GM19238 (cell line): ENCODE results near the gene ASPRV1.
"Not testable (repeated sequence)": the region's sequence is repeated elsewhere in the genome, so short reads cannot be mapped to it uniquely, and the experiment has no call there.

ENCODE experiments used
- DNase-seq: peaks from one replicate; pipeline ENCODE4 v3.0.0; 2011; ENCODE audit warnings: low spot score; ENCODE audit not compliant: insufficient read length

ASPRV1 gene

GRCh38 chr2:69962986-69963730 lies 1.7 kb upstream of the ASPRV1 start:
- DNase-seq: no peak

DNA sequence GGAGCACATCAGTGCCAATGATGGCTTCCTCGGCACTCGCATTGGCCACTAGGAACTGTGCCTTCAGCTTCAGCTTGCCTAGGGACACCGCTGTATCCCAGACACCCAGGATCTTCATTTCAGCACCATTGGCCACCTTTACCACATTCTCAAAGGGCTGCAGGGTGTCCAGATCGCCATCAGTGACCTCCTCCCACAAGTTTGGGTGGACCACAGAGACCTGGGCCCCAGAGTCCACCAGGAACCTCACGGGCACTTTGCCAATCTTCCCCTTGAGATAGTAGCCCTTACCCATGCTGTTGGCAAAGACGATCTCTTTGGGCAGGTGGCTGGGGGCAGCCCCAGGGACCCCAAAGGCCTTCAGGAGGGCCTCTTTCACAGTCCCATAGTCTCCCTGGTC lies 610 bp downstream of the ASPRV1 start:
- DNase-seq: no peak

- no peak for DNase-seq
Measured at GRCh38 chr2:69959425-69959824, 2.0 kb downstream of the ASPRV1 start.

DNA sequence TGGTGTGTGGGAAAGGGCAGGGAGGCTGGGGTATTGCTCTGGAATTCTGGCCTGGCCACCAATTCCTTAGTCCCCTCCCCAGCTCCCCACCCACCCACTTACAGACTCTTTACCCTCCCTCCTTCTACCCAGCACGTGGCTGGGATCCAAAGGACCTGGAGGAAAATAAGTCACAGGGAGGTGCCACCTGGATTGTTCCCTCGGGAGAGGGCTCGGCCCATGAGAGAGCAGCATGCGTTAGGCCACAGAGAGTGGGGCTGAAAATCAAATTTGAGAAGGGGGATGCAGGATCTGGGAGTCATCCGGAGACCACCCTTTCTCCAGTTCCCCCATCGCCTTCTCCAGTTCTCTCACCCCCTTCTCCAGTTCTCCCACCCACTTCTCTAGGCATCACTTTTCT lies 3.0 kb downstream of the ASPRV1 start:
- no peak for DNase-seq

GRCh38 chr2:69957965-69958364 lies 3.5 kb downstream of the ASPRV1 start:
- no peak for DNase-seq

DNA sequence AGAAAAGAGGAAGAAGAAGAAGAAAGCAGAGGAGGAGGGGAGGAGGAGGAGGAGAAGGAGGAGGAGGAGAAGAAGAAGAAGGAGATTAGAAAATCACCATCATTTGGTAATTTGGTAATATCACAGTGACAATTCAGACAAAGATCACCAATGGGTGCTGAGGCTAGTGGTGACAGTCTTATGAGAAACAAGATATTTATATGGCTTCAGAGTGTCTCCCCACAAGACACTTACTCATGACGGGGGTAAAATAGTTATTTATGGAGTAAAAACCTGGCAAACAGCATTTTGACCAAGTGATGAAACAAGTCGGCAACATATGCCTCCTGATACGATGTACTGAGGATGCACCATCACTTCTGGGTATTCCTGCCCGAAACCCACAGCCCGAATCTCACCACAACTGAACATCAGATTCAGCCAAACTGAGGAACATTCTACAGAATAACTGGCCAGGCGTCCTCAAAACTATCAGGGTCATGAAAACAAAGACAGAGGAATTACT lies 4.9 kb downstream of the ASPRV1 start:
- no peak for DNase-seq

DNA sequence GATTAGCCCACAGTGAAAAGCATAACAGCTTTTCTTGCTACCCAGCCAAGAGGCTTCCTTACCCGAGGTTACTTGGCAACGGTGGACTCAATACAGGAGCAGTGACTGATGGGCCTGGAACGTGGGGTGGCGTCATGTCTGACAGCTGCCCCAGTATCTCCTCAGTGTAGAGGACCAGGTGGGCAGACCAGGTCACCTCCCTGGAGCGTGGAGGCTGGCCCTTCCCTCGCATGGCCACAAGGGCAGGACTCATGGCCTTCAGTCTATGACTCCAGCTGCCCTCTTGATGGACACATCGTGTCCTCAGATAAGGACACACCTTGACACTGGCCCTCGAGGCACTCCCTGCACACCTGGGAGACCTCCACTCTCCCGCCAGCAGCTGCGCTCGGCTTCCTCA lies 6.4 kb downstream of the ASPRV1 start:
- DNase-seq: no peak

- no peak for DNase-seq
Measured at GRCh38 chr2:69954084-69954483, 7.3 kb downstream of the ASPRV1 start.

DNA sequence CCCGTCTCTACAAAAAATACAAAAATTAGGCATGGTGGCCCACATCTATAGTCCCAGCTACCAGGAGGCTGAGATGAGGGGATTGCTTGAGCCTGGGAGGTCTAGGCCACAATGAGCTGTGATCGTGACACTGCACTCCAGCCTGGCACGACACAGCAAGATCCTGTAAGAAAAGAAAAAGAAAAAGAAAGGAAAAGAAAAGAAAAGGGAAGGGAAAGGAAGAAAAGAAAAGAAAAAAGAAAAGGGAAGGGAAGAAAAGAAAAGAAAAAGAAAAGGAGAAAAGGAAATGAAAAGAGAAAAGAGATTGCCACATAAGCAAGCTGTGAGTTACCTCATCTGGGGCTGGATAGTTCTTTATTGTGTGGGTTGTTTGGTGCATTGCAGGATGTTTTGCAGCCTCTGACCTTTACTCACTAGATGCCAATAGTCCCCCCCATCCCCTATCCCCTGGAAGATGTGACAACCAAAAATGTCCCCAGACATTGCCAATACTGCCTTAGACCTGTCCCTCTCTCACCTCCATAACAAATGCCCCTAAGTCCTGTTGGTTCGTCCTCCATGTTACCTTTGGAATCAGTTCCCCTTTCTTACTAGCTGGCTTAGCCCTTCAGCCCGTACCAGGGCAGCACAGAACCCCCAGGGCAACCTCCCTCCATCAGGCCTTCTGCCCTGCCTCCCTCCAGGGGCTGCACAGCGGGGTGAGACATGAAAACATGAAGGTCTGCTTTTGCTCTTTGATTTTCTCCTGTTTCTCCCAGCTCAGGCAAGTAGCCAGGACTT lies 8.9 kb downstream of the ASPRV1 start:
- no peak for DNase-seq

- not testable (repeated sequence) for DNase-seq
Measured at GRCh38 chr2:69950671-69951070, 10.8 kb downstream of the ASPRV1 start.

DNA sequence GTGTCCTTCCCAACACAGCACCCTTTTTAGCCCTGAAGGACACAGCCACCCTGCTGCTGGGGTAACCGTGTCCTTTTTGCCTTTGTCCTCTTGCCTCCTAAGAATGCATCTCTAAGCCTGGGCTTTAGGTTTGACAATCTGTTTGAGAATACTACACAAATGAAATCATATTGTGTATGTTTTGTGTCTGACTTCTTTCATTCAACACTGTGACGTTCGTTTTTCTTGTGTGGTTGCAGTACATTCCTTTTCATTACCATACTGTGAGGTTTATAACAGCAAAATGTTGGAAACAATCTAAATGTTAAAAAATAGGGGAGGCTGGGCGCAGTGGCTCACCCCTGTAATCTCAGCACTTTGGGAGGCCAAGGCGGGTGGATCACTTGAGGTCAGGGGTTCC lies 11.2 kb downstream of the ASPRV1 start:
- no peak for DNase-seq

- DNase-seq: no peak
Measured at GRCh38 chr2:69948963-69949645, 12.3 kb downstream of the ASPRV1 start.

DNA sequence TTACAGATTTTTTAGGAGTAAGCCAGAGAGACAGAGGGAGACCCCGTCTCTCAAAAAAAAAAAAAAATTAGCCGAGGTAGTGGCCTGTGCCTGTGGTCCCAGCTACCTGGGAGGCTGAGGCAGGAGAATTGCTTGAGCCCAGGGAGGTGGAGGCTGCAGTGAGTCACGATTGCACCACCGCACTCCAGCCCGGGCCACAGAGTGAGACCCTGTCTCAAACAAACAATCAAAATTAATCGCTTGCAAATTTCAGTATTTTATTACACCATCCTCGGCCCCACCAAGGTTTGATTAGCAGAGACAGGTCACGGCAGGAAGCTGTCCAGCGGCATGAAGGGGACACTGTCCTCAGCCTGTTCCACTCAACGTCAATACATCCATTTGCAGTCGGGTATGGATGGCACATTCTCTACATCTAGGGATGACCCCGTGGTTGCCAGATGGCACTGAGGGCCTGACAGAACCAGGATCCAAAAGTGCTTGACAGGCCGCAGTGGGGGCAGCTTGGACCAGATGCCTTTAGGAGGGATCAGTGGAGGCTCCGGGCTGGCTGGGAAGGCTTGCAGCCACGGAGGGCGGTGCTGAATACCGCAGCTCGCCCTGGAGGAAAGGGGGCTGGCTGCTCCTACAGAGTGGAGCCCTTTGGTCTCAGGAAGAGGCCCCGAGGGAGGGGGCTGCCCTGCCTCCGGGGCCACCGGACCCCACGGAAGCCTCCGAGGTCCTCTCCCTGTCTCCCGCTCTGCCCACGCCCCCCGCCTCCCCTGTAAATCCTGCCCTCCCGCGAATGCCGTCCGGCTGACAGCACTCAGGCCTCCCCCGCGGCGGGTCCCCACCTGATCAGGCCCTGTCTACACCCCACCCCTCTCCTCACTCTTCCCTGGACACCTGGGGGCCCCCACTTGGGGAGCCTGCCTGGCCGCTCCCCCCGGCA lies 13.1 kb downstream of the ASPRV1 start:
- no peak for DNase-seq

- no peak for DNase-seq
Measured at GRCh38 chr2:69947325-69947931, 14.0 kb downstream of the ASPRV1 start.

GRCh38 chr2:69946351-69947324 lies 14.8 kb downstream of the ASPRV1 start:
- peak; percentile 42 for DNase-seq

DNA sequence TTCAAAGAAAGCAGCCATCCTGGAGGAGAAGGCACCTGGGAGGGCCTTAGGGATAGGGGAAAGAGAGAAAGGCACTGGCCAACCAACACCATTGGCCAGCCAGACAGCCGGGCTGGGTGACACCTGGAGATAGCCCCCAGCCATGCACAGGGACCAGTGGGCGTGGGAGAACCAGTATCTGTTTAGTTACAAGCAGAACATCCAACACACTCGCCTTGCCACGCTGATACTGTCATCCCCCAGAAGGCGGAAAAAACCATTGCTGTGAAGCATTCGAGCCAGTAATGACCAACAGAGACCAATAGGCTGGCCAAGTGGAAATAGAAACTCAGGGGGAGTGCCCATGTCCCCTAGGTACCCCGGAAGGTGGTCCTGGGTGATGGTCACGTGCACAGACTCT lies 15.5 kb downstream of the ASPRV1 start:
- no peak for DNase-seq

DNA sequence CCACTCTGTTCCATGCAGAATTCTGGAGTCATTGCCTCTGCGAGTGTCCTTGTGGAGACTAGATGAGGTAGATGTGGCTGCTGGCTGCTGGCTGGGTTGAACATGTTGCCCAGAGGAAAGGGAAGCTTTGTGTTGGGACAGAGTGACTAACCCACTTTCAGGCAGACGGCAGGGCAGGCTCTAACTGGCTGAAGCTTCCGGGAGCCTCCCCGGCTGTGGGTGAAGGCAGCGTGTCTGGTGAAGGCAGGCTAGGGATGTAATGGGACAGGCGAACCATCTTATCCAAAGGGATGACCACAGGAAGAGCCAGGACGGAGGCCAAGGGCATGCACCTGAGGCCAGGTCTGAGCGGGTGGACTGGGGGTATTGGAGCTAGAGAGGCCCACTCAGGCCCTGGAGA lies 16.0 kb downstream of the ASPRV1 start:
- no peak for DNase-seq

GRCh38 chr2:69944756-69945155 lies 16.7 kb downstream of the ASPRV1 start:
- no peak for DNase-seq

- DNase-seq: no peak
Measured at GRCh38 chr2:69943843-69944525, 17.4 kb downstream of the ASPRV1 start.
